HG03439 (cell line): Measurements from ENCODE around the gene PTRHD1.
"Not testable (repeated sequence)": the region's sequence is repeated elsewhere in the genome, so short reads cannot be mapped to it uniquely, and the experiment has no call there.

Experiments
- ATAC-seq: cut with Tn5 transposase; IDR thresholded peaks from one replicate; pipeline ENCODE4 v1.9.1; 2021; ENCODE audit warnings: mild to moderate bottlenecking, moderate library complexity; ENCODE audit not compliant: unreplicated experiment

Gene PTRHD1

DNA sequence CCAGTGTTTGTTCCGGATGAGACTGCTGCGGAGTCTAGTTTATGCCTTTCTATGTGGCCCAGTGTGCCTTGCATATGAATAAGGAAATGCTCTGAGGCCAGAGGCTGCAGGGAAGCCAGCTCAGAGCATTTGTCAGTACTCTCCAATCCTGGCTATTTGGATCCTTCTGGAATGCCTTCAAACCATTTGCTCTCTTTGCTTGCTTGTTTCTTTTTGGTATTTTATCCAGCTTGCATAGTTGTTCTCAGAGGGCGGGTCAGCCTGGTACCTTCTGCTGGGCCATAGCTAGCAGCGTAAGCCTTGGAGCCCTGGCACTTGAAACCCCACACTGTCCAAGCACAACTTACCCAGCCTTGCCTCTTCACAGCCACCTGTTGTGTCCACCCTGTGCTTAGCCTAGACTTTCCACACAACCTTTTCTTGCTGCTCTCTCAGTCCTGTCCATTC, 20.5 kb upstream of the PTRHD1 start:
- ATAC-seq = no peak

DNA sequence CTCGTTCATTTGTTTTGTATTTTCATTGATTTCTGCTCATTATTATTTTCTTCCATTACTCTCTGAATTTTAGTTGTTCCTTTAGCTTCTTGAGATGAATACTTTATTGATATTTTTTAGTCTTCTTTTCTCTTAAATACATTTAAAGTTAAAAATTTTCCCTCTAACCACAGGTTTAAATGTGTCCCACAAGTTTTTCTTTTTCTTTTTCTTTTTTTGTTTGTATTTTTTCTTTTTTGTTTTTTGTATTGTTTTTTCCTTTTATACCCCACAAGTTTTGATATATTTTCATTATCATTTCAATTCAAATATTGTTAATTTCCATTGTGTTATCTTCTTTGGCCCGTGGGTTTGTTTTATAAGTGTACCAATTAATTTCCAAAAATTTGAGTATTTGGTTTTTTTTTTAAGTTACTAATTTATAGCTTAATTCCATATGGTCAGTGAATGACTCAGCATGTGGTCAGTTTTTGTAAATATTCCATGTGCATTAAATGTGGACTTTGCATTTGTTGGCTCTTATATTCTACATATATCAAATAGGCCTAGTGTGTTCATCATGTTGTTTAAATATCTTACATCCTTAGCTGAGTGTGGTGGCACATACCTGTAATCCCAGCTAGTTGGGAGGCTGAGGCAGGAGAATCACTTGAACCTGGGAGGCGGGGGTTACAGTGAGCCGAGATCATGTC, 16.3 kb upstream of the PTRHD1 start:
- ATAC-seq = no peak

- ATAC-seq = no peak
These were observed 13.5 kb upstream of the PTRHD1 start for GRCh38 chr2:24806661-24807036.

DNA sequence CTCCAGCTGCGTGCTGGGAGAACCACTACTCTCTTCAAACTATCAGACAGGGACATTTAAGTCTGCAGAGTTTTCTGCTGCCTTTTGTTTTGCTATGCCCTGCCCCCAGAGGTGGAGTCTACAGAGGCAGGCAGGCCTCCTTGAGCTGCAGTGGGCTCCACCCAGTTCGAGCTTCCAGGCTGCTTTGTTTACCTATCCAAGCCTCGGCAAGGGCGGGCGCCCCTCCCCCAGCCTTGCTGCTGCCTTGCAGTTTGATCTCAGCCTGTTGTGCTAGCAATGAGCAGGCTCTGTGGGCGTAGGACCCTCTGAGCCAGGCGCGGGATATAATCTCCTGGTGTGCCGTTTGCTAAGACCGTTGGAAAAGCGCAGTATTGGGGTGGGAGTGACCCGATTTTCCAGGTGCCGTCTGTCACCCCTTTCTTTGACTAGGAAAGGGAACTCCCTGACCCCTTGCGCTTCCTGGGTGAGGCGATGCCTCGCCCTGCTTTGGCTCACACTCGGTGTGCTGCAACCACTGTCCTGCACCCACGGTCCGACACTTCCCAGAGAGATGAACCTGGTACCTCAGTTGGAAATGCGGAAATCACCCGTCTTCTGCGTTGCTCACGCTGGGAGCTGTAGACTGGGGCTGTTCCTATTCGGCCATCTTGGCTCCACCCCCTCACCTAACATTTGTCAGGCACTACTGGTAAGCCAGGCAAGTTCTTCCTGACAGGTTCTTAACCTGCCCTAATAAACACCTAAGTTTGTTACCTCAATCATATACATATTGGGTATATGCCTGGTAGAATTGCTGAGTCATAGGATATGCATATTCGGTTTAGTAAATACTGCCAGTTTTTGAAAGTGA, 12.8 kb upstream of the PTRHD1 start:
- ATAC-seq = not testable (repeated sequence)

DNA sequence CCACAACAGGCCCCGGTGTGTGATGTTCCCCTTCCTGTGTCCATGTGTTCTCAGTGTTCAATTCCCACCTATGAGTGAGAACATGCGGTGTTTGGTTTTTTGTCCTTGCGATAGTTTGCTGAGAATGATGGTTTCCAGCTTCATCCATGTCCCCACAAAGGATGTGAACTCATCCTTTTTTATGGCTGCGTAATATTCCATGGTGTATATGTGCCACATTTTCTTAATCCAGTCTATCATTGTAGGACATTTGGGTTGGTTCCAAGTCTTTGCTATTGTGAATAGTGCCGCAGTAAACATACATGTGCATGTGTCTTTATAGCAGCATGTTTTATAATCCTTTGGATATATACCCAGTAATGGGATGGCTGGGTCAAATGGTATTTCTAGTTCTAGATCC, 7.3 kb upstream of the PTRHD1 start:
- ATAC-seq = not testable (repeated sequence)

DNA sequence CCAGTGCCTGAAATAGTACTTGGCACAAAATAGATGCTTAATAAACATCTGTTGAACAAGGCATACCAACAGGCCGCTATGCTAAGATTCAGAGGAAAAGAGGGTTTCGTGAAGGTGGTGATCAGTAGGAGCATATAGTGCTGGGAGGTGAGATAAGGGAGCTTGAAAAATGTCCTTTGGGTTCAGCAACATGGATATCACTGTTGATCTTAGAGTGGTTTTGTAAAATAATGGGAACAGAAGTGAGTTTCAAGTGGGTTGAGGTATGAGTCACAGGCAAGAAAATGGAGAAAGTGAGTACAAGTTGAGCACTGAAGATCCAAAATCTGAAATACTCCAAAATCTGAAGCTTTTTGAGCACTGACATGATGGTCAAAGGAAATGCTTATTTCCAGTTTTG, 4.5 kb upstream of the PTRHD1 start:
- no peak for ATAC-seq

DNA sequence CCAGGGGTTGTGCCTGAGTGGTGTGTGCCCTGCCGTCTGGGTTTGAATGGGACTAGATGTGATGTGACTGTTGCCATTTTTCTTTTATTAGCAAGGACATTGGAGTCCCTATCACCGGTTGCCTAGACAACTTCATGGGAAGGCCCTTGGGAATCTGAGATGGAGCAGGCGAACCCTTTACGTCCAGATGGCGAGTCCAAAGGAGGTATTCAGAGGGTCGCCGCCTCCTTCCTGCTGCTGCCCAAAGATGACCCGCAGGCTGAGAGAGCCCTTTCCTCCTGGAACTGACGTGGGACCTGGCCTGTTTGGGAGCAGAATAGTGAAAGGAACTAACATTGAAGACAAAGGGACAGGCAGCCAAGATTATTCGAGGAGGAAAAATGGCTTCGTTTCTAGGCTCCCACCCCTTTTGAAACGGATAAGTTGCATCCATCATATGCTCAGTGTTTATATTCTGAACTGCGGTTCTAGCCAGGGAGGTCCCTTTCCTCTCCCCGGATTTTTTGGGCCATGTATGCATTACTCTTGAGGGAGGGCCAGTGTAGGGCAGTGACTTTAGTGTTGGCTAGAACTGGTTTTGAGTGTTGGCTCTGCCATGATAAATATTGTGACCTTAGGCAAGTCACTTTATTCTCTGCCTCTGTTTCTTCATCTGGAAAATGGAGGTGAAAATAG, 707 bp upstream of the PTRHD1 start:
- ATAC-seq = no peak

- no peak for ATAC-seq
These were observed 683 bp downstream of the PTRHD1 start for GRCh38 chr2:24792542-24792873.

DNA sequence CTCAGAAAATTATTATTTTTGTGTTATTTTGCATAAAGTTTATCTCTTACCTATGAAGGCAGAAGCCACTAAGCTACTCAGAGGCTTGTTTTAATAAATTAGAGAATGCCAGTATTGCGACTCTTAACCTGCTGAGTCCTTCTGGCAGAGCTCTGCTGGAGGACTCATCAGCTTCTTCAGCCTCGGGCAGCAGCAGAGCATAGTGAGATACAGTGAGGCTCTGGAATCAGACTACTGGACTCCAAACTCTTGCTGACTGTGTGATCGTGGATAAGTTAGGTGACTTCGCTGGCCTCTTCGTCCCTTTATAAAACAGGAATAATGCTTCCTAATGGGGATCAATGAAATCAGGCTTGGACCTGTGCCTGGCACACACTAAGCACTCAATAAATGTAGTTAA, 1.7 kb downstream of the PTRHD1 start:
- ATAC-seq = no peak

GRCh38 chr2:24788816-24789215, 4.4 kb downstream of the PTRHD1 start:
- no peak for ATAC-seq

DNA sequence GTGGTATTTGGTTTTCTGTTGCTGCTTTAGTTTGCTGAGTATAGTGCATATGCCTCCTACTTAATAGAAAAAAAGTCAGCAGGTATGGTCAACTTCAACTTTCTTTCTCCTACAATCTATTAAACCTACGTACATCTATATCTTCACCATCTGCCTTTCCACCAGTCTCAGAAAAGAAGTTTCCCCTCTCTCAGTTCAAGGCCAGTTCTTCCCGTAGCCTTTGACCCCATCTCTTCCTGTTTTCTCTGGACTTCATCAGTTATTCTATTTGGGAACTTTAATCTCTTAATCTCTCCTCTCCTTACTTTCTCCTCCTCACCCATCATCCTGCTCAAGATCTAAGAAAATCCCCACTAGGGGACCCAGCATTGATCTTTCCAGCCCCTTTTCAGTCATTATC, 5.7 kb downstream of the PTRHD1 start:
- ATAC-seq = no peak

GRCh38 chr2:24785671-24786321, 7.4 kb downstream of the PTRHD1 start:
- ATAC-seq = peak; percentile 52

- no peak for ATAC-seq
These were observed 9.6 kb downstream of the PTRHD1 start for GRCh38 chr2:24783641-24784040.

- no peak for ATAC-seq
These were observed 14.1 kb downstream of the PTRHD1 start for GRCh38 chr2:24779116-24779515.

DNA sequence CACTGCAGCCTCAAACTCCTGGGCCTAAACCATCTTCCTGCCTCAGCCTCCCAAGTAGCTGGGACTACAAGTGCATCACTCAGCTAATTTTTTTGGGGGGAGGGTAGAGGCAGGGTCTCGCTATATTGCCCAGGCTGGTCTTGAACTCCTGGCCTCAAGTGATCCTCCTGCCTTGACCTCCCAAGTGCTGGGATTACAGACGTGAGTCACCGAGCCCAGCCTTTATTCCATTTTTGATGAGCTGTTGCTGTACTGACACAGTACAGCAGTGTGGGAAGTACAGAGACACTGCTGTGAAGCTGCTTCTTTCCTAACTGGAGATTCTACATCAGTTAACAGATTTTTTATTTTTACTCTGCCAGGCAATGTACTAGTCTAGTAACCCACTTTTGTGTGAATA, 18.8 kb downstream of the PTRHD1 start:
- no peak for ATAC-seq

- no peak for ATAC-seq
These were observed 21.2 kb downstream of the PTRHD1 start for GRCh38 chr2:24771764-24772586.

GRCh38 chr2:24771061-24771460, 22.1 kb downstream of the PTRHD1 start:
- ATAC-seq = no peak

DNA sequence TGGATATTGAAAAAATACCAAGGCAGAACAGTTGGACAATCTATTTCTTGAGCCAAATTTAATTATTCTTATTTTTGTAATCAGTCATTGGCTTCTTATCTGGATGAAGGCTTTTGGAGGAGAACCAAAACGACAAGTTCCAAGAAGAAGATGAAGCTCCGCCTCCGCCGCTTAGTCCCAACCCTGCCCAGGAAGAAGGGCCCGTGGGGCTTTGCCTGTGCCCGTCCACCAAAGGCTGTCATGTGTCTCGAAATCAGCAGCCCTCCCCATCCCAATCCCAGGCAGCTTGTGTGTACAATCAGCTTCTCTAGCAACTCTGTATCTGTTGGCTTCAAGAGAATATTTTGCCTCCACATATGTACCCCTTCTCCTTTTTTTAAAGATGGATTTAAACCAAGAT, 24.6 kb downstream of the PTRHD1 start:
- ATAC-seq = no peak

DNA sequence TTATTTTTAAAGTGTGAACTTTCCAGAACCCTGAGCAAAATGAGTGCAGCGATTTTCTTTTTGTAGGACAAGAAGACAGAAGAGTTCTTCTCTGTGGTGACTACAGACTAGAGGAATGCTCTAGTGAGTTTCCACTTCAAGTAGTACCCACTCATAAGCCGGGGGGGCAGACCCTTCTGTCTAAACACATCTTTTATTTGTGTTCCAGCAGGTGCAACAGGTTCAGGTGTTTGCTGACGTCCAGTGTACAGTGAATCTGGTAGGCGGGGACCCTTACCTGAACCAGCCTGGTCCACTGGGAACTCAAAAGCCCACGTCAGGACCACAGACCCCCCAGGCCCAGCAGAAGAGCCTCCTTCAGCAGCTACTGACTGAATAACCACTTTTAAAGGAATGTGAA, 25.2 kb downstream of the PTRHD1 start:
- no peak for ATAC-seq

GRCh38 chr2:24766609-24767008, 26.6 kb downstream of the PTRHD1 start:
- ATAC-seq = no peak

DNA sequence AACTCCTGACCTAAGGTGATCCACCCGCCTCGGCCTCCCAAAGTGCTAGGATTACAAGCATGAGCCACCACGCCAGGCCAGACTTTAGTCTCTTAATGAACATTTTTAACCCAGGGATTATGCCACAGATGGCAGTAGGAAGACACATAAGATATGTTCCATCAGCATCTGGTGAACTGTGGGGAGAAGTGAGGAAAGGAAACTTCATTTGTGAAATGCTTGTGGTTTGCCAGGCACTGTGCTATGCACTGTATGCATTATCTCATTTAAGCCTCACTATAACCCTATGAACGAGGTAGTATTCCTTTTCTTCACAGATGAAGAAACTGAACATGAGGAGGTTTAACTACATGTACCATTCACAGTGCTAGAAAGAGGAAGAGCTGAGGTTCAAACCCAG, 29.3 kb downstream of the PTRHD1 start:
- ATAC-seq = no peak
